ENCODE results near the gene OR6V1.

DNA sequence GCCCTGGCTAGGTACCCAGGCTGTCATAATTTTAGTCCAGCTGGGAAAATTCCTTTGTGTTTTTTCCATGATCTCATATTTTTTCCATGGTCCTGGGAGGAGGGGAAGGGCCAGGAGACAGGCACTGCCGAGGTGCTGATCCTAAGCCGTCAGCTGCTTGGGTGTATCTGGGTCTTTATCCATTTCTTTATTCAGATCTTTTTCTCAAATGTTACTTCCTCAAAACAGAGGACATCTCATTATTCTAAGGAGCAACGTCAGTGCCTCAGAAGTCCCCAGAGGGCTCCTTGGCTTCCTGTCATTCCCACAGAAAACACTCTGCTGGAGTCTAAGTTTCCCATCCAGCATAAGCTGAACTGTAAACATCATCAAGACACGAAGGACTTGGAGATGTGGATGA lies 2.8 kb upstream of the OR6V1 start:
- TF ChIP-seq, protein P1, sequence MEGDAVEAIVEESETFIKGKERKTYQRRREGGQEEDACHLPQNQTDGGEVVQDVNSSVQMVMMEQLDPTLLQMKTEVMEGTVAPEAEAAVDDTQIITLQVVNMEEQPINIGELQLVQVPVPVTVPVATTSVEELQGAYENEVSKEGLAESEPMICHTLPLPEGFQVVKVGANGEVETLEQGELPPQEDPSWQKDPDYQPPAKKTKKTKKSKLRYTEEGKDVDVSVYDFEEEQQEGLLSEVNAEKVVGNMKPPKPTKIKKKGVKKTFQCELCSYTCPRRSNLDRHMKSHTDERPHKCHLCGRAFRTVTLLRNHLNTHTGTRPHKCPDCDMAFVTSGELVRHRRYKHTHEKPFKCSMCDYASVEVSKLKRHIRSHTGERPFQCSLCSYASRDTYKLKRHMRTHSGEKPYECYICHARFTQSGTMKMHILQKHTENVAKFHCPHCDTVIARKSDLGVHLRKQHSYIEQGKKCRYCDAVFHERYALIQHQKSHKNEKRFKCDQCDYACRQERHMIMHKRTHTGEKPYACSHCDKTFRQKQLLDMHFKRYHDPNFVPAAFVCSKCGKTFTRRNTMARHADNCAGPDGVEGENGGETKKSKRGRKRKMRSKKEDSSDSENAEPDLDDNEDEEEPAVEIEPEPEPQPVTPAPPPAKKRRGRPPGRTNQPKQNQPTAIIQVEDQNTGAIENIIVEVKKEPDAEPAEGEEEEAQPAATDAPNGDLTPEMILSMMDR (IDR thresholded peaks at IDR 0.05): no peak
- TF ChIP-seq POLR2AphosphoS5 (IDR thresholded peaks at IDR 0.05): no peak
